HEK293 (cell line): ENCODE data around the gene ITPKB.
A peak's percentile ranks its signal among the peaks of the same experiment; 100 is the strongest.
"Not testable (repeated sequence)": the region's sequence is repeated elsewhere in the genome, so short reads cannot be mapped to it uniquely, and the experiment has no call there.

Experiments used
- CTCF ChIA-PET: fragments of 350-600 bp; formaldehyde crosslinking; extraction: SDS; loops from one replicate; lab custom pipeline; 2021; ENCODE audit warnings: antibody characterized with exemption; lab: Yijun Ruan, JAX
- POLR2A ChIA-PET: fragments of 300-600 bp; formaldehyde crosslinking; extraction: SDS; loops from one replicate; lab custom pipeline; 2020; ENCODE audit warnings: antibody characterized with exemption, inconsistent platforms; lab: Yijun Ruan, JAX
- H3K27ac ChIP-seq: fragments of 200-500 bp; sonication (Bioruptor generic); 2 replicates; pipeline ENCODE4 v1.5.1; 2014; ENCODE audit warnings: low read depth, low read length, control low read depth, inconsistent platforms; ENCODE audit errors: extremely low read depth
- H3K36me3 ChIP-seq, 2 experiments: fragments of 200-500 bp in 1 of 2; sonication (Bioruptor generic) in 1 of 2; 1 replicate in 1 of 2; 2 replicates in 1 of 2; pipeline ENCODE4 v1.5.1; 2014 to 2017; ENCODE audit warnings: inconsistent platforms in 2 of 2, low read length in 2 of 2; ENCODE audit not compliant: control insufficient read depth in 2 of 2, insufficient read depth in 1 of 2
- H3K4me1 ChIP-seq: fragments of 200-500 bp; sonication (Bioruptor generic); 2 replicates; pipeline ENCODE4 v1.5.1; 2014; ENCODE audit warnings: mild to moderate bottlenecking, low read length, inconsistent platforms; ENCODE audit not compliant: control insufficient read depth, insufficient read depth
- H3K4me3 ChIP-seq: 2 replicates; pipeline ENCODE4 v1.5.1; 2011; ENCODE audit warnings: low read depth, mild to moderate bottlenecking, control low read depth, low read length, moderate library complexity
- H3K9me3 ChIP-seq: fragments of 200-500 bp; sonication (Bioruptor generic); 2 replicates; pipeline ENCODE4 v1.5.1; 2014; ENCODE audit warnings: low read depth, low read length, inconsistent platforms; ENCODE audit not compliant: control insufficient read depth, insufficient read depth
- EGR2 ChIP-seq: fragments of 450-650 bp; formaldehyde crosslinking; IDR thresholded peaks from 2 replicates; pipeline ENCODE4 v1.5.1; 2016; ENCODE audit warnings: low read depth, missing biosample characterization, missing genetic modification characterization
- KLF7 ChIP-seq: fragments of 450-650 bp; formaldehyde crosslinking; IDR thresholded peaks from 2 replicates; pipeline ENCODE4 v1.5.1; 2016; ENCODE audit warnings: missing biosample characterization, missing genetic modification characterization, borderline replicate concordance
- MEIS1 ChIP-seq: sonication (generic); formaldehyde crosslinking; IDR thresholded peaks from 2 replicates; pipeline ENCODE4 v1.8.1; 2022; ENCODE audit warnings: missing genetic modification reagents, mild to moderate bottlenecking, borderline replicate concordance
- SP2 ChIP-seq: fragments of 450-650 bp; formaldehyde crosslinking; IDR thresholded peaks from 2 replicates; pipeline ENCODE4 v1.5.1; 2016; ENCODE audit warnings: missing biosample characterization, missing genetic modification characterization
- SP7 ChIP-seq: fragments of 450-650 bp; formaldehyde crosslinking; IDR thresholded peaks from 2 replicates; pipeline ENCODE4 v1.5.1; 2016; ENCODE audit warnings: missing biosample characterization, missing genetic modification characterization
- ZNF112 ChIP-seq: fragments of 450-650 bp; formaldehyde crosslinking; IDR thresholded peaks from 2 replicates; pipeline ENCODE4 v1.5.0; 2017; ENCODE audit warnings: missing biosample characterization, missing genetic modification characterization
- ZNF132 ChIP-seq: fragments of 450-650 bp; formaldehyde crosslinking; IDR thresholded peaks from 2 replicates; pipeline ENCODE4 v1.5.1; 2017; ENCODE audit warnings: missing biosample characterization, missing genetic modification characterization, borderline replicate concordance
- ZNF146 ChIP-seq: fragments of 450-650 bp; formaldehyde crosslinking; IDR thresholded peaks from 2 replicates; pipeline ENCODE4 v1.5.1; 2016; ENCODE audit warnings: missing biosample characterization, missing genetic modification characterization
- ZNF19 ChIP-seq: fragments of 450-650 bp; formaldehyde crosslinking; IDR thresholded peaks from 2 replicates; pipeline ENCODE4; 2016; ENCODE audit warnings: missing biosample characterization, missing genetic modification characterization, low read depth
- ZNF214 ChIP-seq: fragments of 450-650 bp; formaldehyde crosslinking; IDR thresholded peaks from 2 replicates; pipeline ENCODE4 v1.5.1; 2017; ENCODE audit warnings: missing biosample characterization, mild to moderate bottlenecking, missing genetic modification characterization, borderline replicate concordance
- ZNF23 ChIP-seq: fragments of 450-650 bp; formaldehyde crosslinking; IDR thresholded peaks from 2 replicates; pipeline ENCODE4 v1.5.1; 2016; ENCODE audit warnings: missing biosample characterization, missing genetic modification characterization, borderline replicate concordance
- ZNF311 ChIP-seq: fragments of 450-650 bp; formaldehyde crosslinking; IDR thresholded peaks from 2 replicates; pipeline ENCODE4 v1.5.1; 2017; ENCODE audit warnings: missing biosample characterization, missing genetic modification characterization, borderline replicate concordance
- ZNF391 ChIP-seq: fragments of 450-650 bp; formaldehyde crosslinking; IDR thresholded peaks from 2 replicates; pipeline ENCODE4 v1.5.1; 2016; ENCODE audit warnings: low read depth, missing biosample characterization, missing genetic modification characterization, borderline replicate concordance
- ZNF416 ChIP-seq: fragments of 450-650 bp; formaldehyde crosslinking; IDR thresholded peaks from 2 replicates; pipeline ENCODE4 v1.5.1; 2016; ENCODE audit warnings: missing biosample characterization, missing genetic modification characterization
- ZNF433 ChIP-seq: fragments of 450-650 bp; formaldehyde crosslinking; IDR thresholded peaks from 2 replicates; pipeline ENCODE4 v1.5.1; 2016; ENCODE audit warnings: missing biosample characterization, missing genetic modification characterization, low read depth
- ZNF585B ChIP-seq: fragments of 450-650 bp; formaldehyde crosslinking; IDR thresholded peaks from 2 replicates; pipeline ENCODE4 v1.5.1; 2016; ENCODE audit warnings: missing biosample characterization, missing genetic modification characterization
- ZNF596 ChIP-seq: fragments of 450-650 bp; IDR thresholded peaks from 2 replicates; pipeline ENCODE4 v1.5.0; 2018; ENCODE audit warnings: missing biosample characterization, mild to moderate bottlenecking, missing genetic modification characterization, moderate library complexity
- ZNF600 ChIP-seq: fragments of 450-650 bp; formaldehyde crosslinking; IDR thresholded peaks from 2 replicates; pipeline ENCODE4 v1.5.1; 2016; ENCODE audit warnings: missing biosample characterization, missing genetic modification characterization
- ZNF621 ChIP-seq: fragments of 450-650 bp; formaldehyde crosslinking; IDR thresholded peaks from 2 replicates; pipeline ENCODE4 v1.5.1; 2017; ENCODE audit warnings: missing biosample characterization, missing genetic modification characterization
- ZNF785 ChIP-seq: fragments of 450-650 bp; formaldehyde crosslinking; IDR thresholded peaks from 2 replicates; pipeline ENCODE4 v1.5.1; 2016; ENCODE audit warnings: missing biosample characterization, missing genetic modification characterization
- ZSCAN23 ChIP-seq: fragments of 450-650 bp; formaldehyde crosslinking; IDR thresholded peaks from 2 replicates; pipeline ENCODE4 v1.5.1; 2016; ENCODE audit warnings: missing biosample characterization, missing genetic modification characterization
- ZSCAN4 ChIP-seq: fragments of 450-650 bp; formaldehyde crosslinking; IDR thresholded peaks from 2 replicates; pipeline ENCODE4 v1.5.1; 2017; ENCODE audit warnings: missing biosample characterization, missing genetic modification characterization

ITPKB gene

DNA sequence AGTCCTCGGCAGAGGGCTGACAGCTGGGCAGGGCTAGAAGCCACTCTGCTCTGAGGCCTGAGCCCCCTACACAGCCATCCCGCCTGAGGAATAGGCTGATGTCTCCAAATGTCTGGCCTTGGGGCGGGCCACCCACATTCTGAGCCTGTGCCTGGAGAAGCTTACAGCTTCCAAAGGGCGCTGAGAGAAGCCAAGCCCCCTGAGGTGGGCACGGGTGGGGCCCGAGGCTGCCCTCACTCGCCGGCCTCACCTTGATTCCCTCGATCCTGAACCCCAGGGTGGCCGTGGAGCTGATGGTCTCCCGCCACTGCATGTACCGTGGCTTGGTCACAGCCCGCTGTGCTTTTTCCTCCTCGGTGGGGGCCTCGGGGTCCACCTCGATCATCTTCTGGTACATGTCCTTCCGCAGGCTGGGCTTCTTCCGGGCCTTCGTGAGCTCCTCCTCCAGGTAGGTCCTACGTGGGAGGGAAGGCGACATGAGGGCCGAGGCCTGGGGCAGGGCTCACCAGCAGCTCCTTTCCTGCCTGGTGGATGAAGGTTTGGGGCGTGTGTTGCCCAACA lies 97.3 kb downstream of the ITPKB start (continued):
- TF ChIP-seq ZNF621 (no peak), ZNF146 (tag by site-specific recombination) (no peak), ZNF23 (tag by site-specific recombination) (no peak), ZNF416 (tag by site-specific recombination) (no peak), SP2 (tag by site-specific recombination) (no peak), ZSCAN23 (no peak), ZNF311 (no peak), ZNF596 (no peak), ZNF214 (tag by site-specific recombination) (no peak)

DNA sequence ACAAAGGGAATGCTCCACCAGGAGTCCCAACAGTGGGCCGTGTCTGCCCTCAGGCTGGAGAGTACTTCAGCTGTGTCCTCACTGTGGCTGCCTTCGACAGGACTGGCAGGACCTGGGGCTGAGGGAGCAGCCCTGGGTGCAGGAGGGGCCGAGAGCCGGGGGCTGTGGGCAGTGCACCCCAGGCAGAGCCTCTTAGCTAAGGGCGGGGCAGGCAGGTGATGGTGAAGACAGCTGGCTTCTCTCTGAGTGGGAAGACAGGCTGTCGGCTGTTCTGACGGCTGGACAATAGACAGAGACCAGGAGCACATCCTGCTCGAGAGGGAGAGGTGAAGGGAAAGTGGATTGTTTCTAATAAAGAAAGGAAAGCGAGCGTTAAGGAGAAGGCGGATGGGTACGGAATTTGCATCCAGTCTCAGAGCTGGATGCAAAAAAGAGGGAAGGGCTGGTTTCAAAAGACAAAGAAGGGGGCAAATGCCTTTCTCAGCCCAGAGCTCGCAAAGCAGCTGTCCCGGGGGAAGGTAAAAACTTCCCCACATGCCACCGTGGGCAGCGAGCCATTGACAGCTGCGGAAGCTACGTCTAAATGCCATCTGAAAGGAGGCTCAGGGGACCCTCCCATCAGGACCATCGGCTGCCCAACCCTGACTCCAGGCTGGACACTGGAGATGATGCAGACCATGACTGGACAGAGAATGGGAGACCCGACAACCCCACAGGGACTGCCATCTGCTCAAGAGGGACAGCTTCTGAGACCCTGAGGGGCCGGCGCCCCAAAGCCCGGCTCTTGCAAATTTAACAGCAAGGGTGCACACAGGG lies 98.6 kb downstream of the ITPKB start:
- no peak overlapping the region for H3K4me3 ChIP-seq
- POLR2A ChIA-PET = no interaction called here
- TF ChIP-seq ZNF433 (tag by site-specific recombination) = no peak
- peak; percentile 56 for TF ChIP-seq EGR2 (tag by site-specific recombination)
- TF ChIP-seq ZNF600 (tag by site-specific recombination) = peak; percentile 73; the same call in 1 of the 2 replicates
- CTCF ChIA-PET = interaction anchor here (0.6 to 2.3 kb wide), 9 partner anchors 8 to 734 kb away, joined by 3 to 9 read pairs (median 3); no protein-coding TSS in a partner anchor
- H3K36me3 ChIP-seq = peaks cover 0 to 11% of the 10 kb centered on the region in 2 experiments; a peak in 2 of 3 replicates
- H3K27ac ChIP-seq = no peak overlapping the region
- 0 out of 2 replicates have a peak, but pooled peaks cover 3% of the 10 kb centered on the region for H3K4me1 ChIP-seq
- no peaks in the 10 kb centered on the region for H3K9me3 ChIP-seq

- no peak overlapping the region for H3K4me3 ChIP-seq
- ChIA-PET CTCF (no interaction called here), POLR2A (no interaction called here)
- no peak overlapping the region for H3K27ac ChIP-seq
- TF ChIP-seq KLF7 (tag by site-specific recombination) = no peak
- H3K36me3 ChIP-seq = peaks cover 0 to 11% of the 10 kb centered on the region in 2 experiments; a peak in 2 of 3 replicates
- no peaks in the 10 kb centered on the region for H3K9me3 ChIP-seq
- H3K4me1 ChIP-seq = 0 out of 2 replicates have a peak, but pooled peaks cover 3% of the 10 kb centered on the region
These were observed 99.4 kb downstream of the ITPKB start for GRCh38 chr1:226639631-226640061.

DNA sequence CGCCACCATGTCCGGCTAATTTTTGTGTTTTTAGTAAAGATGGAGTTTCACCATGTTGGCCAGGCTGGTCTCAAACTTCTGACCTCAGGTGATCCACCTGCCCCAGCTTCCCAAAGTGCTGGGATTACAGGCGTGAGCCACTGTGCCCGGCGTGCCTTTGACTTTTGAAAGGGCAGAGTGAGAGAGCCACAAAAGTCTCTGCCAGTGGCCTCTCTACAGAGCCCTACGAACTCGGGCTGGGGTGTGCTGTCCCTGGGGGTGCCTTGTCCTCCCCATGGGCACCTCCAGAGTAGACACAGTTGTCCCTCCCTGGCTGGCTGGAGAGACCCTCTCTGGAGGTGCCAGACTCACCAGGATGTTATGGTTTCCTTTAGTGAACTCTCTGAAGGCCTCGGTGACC lies 99.9 kb downstream of the ITPKB start:
- H3K36me3 ChIP-seq = peaks cover 0 to 11% of the 10 kb centered on the region in 2 experiments; a peak in 2 of 3 replicates
- ChIA-PET CTCF (interaction anchor here (1.2 to 8.0 kb wide), 2 partner anchors 13 to 187 kb away, joined by 4 to 155 read pairs; no protein-coding TSS in a partner anchor), POLR2A (interaction anchor here (0.7 kb wide), 1 partner anchor 89 kb away, joined by 6 read pairs; no protein-coding TSS in a partner anchor)
- not testable (repeated sequence) for H3K4me3 ChIP-seq, H3K4me1 ChIP-seq, H3K9me3 ChIP-seq, H3K27ac ChIP-seq

GRCh38 chr1:226638608-226639007 lies 100.5 kb downstream of the ITPKB start:
- peaks cover 0 to 11% of the 10 kb centered on the region in 2 experiments; a peak in 2 of 3 replicates for H3K36me3 ChIP-seq
- H3K9me3 ChIP-seq = no peaks in the 10 kb centered on the region
- TF ChIP-seq ZNF391 (tag by site-specific recombination) = no peak
- TF ChIP-seq ZNF112 (tag by site-specific recombination) = no peak
- no peak for TF ChIP-seq EGR2 (tag by site-specific recombination)
- no peak for TF ChIP-seq ZNF785 (tag by site-specific recombination)
- TF ChIP-seq SP7 (tag by site-specific recombination) = no peak
- no peak for TF ChIP-seq ZNF585B (tag by site-specific recombination)
- no peak for TF ChIP-seq ZNF132 (tag by site-specific recombination)
- TF ChIP-seq MEIS1 (CRISPR knock-in tag) = no peak
- TF ChIP-seq ZSCAN4 (tag by site-specific recombination) = no peak
- TF ChIP-seq ZNF19 (tag by site-specific recombination) = no peak
- H3K4me3 ChIP-seq = no peak overlapping the region
- CTCF ChIA-PET = interaction anchor here (1.2 to 8.0 kb wide), 2 partner anchors 12 to 188 kb away, joined by 4 to 155 read pairs; no protein-coding TSS in a partner anchor
- no peak overlapping the region for H3K27ac ChIP-seq
- POLR2A ChIA-PET = interaction anchor here (0.7 kb wide), 1 partner anchor 90 kb away, joined by 6 read pairs; no protein-coding TSS in a partner anchor
- H3K4me1 ChIP-seq = 0 out of 2 replicates have a peak, but pooled peaks cover 3% of the 10 kb centered on the region
